BJ (cell line): Measurements from ENCODE around the gene PPP1R9A. TPM values are rescaled to one million over a fixed set of nuclear protein-coding genes. Genes with fewer than 3 reads are reported as not detected.
A peak's percentile ranks its signal among the peaks of the same experiment; 100 is the strongest.

Experiments
- CTCF ChIA-PET: fragments of 350-600 bp; formaldehyde crosslinking; extraction: SDS; loops from one replicate; lab custom pipeline; 2021; ENCODE audit warnings: antibody characterized with exemption, inconsistent platforms; lab: Yijun Ruan, JAX
- POLR2A ChIA-PET: fragments of 300-600 bp; sonication (Branson Sonifier 250); formaldehyde crosslinking; extraction: SDS; loops from one replicate; lab custom pipeline; 2021; ENCODE audit warnings: antibody characterized with exemption; lab: Charles Lee
- DNase-seq: peaks from one replicate; pipeline ENCODE4 v3.0.0-alpha.2; 2011; ENCODE audit warnings: low read depth
- H3K27me3 ChIP-seq: 2 replicates; pipeline ENCODE4 v1.6.0; 2011; ENCODE audit warnings: low read length; ENCODE audit not compliant: control insufficient read depth, insufficient read depth
- H3K36me3 ChIP-seq: 2 replicates; pipeline ENCODE4 v1.5.1; 2011; ENCODE audit warnings: low read length; ENCODE audit not compliant: control insufficient read depth, insufficient read depth
- H3K4me3 ChIP-seq: 2 replicates; pipeline ENCODE4 v1.5.1; 2011; ENCODE audit warnings: low read depth, mild to moderate bottlenecking, control low read depth, low read length
- polyA plus RNA-seq: library from polyadenylated mRNA; depleted of rRNA; stranded (reverse); fragments of >200 nt; gene quantifications from 2 replicates; pipeline ENCODE4 v1.2.3, GENCODE V29; 2011
- TF ChIP-seq, protein P1 (sequence below): IDR thresholded peaks from 2 replicates; pipeline ENCODE4 v1.5.1; 2011; ENCODE audit warnings: low read depth, mild to moderate bottlenecking, control low read depth, inconsistent platforms, low read length, moderate library complexity; ENCODE audit not compliant: insufficient read depth

PPP1R9A gene
- polyA plus RNA-seq, 1 experiment, result 0.09 TPM

DNA sequence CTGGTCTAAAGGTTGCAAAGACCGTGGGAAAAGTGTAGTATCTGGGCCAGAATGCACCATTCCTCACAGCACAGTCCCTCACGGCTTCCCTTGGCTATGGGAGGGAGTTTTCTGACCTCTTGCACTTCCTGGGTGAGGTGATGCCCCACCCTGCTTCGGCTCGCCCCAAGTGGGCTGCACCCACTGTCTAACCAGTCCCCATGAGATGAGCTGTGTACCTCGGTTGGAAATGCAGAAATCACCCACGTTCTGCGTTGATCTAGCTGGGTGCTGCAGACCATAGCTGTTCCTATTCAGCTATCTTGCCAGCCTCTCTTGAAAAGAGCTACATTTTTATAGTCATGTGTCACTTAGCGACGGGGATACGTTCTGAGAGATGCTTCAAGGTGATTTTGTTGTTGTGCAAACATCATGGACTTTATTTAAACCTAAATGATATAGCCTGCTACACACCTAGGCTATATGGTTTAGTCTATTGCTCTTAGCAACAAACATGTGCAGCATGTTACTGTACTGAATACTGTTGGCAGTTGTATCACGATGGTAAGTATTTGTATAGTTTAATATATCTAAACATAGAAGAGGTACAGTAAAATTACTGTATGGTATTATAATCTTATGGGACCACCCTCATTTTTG lies 120.0 kb downstream of the PPP1R9A start:
- ChIA-PET POLR2A (no interaction called here), CTCF (no interaction called here)
- Histone ChIP-seq H3K27me3 (no peaks in the 10 kb centered on the region), H3K4me3 (no peak overlapping the region), H3K36me3 (no peaks in the 10 kb centered on the region)
- TF ChIP-seq, protein P1, sequence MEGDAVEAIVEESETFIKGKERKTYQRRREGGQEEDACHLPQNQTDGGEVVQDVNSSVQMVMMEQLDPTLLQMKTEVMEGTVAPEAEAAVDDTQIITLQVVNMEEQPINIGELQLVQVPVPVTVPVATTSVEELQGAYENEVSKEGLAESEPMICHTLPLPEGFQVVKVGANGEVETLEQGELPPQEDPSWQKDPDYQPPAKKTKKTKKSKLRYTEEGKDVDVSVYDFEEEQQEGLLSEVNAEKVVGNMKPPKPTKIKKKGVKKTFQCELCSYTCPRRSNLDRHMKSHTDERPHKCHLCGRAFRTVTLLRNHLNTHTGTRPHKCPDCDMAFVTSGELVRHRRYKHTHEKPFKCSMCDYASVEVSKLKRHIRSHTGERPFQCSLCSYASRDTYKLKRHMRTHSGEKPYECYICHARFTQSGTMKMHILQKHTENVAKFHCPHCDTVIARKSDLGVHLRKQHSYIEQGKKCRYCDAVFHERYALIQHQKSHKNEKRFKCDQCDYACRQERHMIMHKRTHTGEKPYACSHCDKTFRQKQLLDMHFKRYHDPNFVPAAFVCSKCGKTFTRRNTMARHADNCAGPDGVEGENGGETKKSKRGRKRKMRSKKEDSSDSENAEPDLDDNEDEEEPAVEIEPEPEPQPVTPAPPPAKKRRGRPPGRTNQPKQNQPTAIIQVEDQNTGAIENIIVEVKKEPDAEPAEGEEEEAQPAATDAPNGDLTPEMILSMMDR, result no peak
- no peak for DNase-seq

DNA sequence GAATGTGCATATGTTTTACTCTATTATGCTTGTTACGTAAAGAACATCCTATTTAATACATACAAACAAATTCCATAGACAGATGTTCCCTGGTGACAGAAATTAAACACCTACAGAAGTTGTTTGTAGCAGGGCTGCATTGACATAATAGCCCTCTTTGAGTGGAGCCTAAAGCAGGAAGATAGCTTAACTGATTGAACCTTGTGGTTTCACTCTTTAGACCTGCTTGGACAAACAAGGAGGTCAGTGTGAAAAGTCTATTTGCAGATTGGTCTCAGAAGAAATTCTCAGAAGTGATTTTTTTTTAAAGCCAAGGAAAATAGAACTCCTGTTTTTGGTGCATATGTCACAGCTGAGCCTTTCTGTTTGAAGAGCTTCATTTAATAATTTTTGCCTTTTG lies 121.3 kb downstream of the PPP1R9A start:
- Histone ChIP-seq H3K36me3 (no peaks in the 10 kb centered on the region), H3K4me3 (no peak overlapping the region), H3K27me3 (no peaks in the 10 kb centered on the region)
- ChIA-PET CTCF (no interaction called here), POLR2A (no interaction called here)
- no peak for DNase-seq
- TF ChIP-seq, protein P1, result no peak

DNA sequence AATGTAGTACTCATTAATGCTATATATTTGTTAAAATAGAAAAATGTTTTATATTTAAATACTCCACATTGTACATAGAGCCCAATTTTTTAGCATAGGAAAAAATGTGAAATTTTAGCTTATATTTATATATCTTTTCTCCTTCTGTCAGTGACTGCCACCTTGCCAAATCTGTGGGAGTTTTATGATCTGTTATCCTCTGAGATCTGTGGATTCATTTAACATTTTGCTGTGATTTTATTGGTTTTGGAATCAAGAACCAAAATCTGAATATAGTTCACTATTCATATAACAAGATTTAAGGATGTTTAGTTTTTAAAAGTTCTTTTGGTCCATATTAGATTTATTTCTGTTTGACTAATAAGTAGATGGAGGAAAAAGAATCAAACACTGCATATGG lies 127.9 kb downstream of the PPP1R9A start:
- TF ChIP-seq, protein P1, result no peak
- no peaks in the 10 kb centered on the region for H3K36me3 ChIP-seq
- H3K27me3 ChIP-seq, result no peaks in the 10 kb centered on the region
- no peak for DNase-seq
- no peak overlapping the region for H3K4me3 ChIP-seq
- CTCF ChIA-PET, result interaction anchor here (1.0 to 1.2 kb wide), 2 partner anchors 9 to 65 kb away, joined by 4 to 5 read pairs; no protein-coding TSS in a partner anchor
- POLR2A ChIA-PET, result no interaction called here

DNA sequence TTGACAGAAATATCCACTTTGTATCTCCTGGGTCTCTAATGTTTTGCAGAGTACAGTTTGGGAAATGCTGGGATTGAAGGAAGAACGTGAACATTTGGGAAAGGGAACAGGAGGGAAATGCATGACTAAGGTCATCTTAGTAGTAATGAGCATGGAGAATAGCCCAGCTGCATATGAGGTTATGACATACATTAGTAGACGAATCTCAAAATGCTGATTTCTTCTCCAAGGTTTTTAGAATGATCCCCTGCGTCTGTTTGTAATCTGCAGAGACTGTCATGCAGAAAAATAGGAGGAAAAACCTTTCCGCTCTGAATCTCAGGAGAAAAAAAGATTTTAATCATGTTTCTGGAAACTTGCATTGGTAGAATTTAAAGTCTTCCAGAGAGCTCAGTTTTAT lies 133.6 kb downstream of the PPP1R9A start:
- DNase-seq, result no peak
- H3K4me3 ChIP-seq, result no peak overlapping the region
- ChIA-PET POLR2A (no interaction called here), CTCF (no interaction called here)
- TF ChIP-seq, protein P1, result no peak
- no peaks in the 10 kb centered on the region for H3K27me3 ChIP-seq
- no peaks in the 10 kb centered on the region for H3K36me3 ChIP-seq

DNA sequence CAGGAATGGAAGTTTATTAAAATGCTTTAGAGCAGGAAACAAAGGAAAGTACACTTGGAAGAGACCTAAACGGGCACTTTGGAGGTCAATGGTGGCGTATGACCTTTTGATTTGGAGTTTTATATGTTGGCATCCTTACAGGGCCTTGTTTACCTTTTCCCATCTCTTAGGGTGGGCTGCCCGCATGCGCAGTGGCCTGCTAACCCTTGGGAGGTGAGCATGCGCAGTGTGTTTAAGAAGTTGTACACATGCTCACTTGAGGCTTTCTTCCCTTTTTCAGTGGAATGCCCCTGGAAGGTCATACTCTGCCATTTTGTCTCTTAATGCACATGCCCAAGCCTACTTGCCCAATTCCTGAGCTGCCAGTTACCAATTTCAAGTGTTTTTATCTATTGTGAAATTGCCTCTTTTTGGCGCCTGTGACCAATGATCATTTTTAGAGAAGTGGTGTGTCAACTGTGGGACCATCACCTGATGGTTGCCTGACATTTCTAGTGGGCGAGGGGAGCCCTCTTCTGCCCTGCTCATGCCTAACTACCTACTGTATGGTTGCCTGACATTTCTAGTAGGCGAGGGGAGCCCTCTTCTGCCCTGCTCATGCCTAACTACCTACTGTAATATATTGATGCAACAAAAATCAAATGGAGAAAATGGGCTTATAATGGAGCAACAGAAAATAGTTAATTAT lies 138.0 kb downstream of the PPP1R9A start:
- H3K4me3 ChIP-seq, result no peak overlapping the region
- H3K36me3 ChIP-seq, result no peaks in the 10 kb centered on the region
- TF ChIP-seq, protein P1, result 0 out of 2 replicates have a peak, but pooled peaks have one; percentile 27
- POLR2A ChIA-PET, result no interaction called here
- DNase-seq, result no peak
- CTCF ChIA-PET, result interaction anchor here (0.6 to 1.9 kb wide), 3 partner anchors 127 to 596 kb away, joined by 3 to 15 read pairs (median 5); partner anchors contain the start of gene SGCE
- H3K27me3 ChIP-seq, result no peaks in the 10 kb centered on the region
